Spinal cord (tissue), 10 donors: Measurements from ENCODE around the gene TEKT5. TPM values are rescaled to one million over a fixed set of nuclear protein-coding genes. Genes with fewer than 3 reads are reported as not detected.
A peak's percentile ranks its signal among the peaks of the same experiment; 100 is the strongest.
"Not testable (repeated sequence)": the region's sequence is repeated elsewhere in the genome, so short reads cannot be mapped to it uniquely, and the experiment has no call there.

Experiments used
- DNase-seq, 6 donors: peaks; one replicate each; pipeline versions ENCODE4 v3.0.0 to v3.0.0-alpha.2; 2013 to 2015; ENCODE audit warnings: low spot score in 6 of 6, low read depth in 4 of 6
- H3K27ac ChIP-seq: one replicate; pipeline ENCODE4 v1.5.1; 2013; ENCODE audit warnings: low read depth, low read length, control low read depth
- H3K27me3 ChIP-seq: one replicate; pipeline ENCODE4 v1.6.1; 2013; ENCODE audit warnings: low read length; ENCODE audit not compliant: control insufficient read depth, insufficient read depth
- H3K36me3 ChIP-seq: one replicate; pipeline ENCODE4 v1.6.1; 2013; ENCODE audit warnings: low read length; ENCODE audit not compliant: control insufficient read depth, insufficient read depth
- H3K4me1 ChIP-seq: one replicate; pipeline ENCODE4 v1.6.1; 2013; ENCODE audit warnings: low read length; ENCODE audit not compliant: control insufficient read depth, insufficient read depth
- H3K4me3 ChIP-seq: one replicate; pipeline ENCODE4 v1.5.1; 2013; ENCODE audit warnings: low read depth, low read length, control low read depth
- H3K9me3 ChIP-seq: one replicate; pipeline ENCODE4 v1.6.1; 2013; ENCODE audit warnings: low read length; ENCODE audit not compliant: control insufficient read depth, insufficient read depth
- WGBS: methylation state at CpG from one replicate; pipeline ENCODE4 v1.1.5; 2013; ENCODE audit warnings: missing lambda C conversion rate; ENCODE audit not compliant: insufficient coverage; 5-methylcytosine and 5-hydroxymethylcytosine counted together
- long read RNA-seq, 4 donors: transcript quantifications; one replicate each; lab custom pipeline, GENCODE V29; 2026
- polyA plus RNA-seq, 2 donors: library from polyadenylated mRNA; unstranded; fragments of 120-200 nt; gene quantifications; one replicate each; pipeline ENCODE4 v1.2.1, GENCODE V29; 2013; ENCODE audit not compliant: insufficient read length in 2 of 2
- total RNA-seq, 2 donors: library from RNA; depleted of rRNA in 1 of 2; stranded (reverse); fragments of 120-200 nt in 1 of 2; fragments of >200 nt in 1 of 2; gene quantifications; one replicate each; pipeline versions ENCODE4 v1.2.3 to v1.2.4, GENCODE V29; 2013 to 2014
- donor health status: healthy.

Gene TEKT5
- under 1 TPM; 0.28 to 0.69 TPM for total RNA-seq
- polyA plus RNA-seq, result under 1 TPM; 0.27 to 0.51 TPM
- long read RNA-seq, donor 1, result 0 reads
- long read RNA-seq, donor 2, result 0 reads
- long read RNA-seq, donor 3, result 0 reads
- long read RNA-seq, donor 4, result 0 reads

GRCh38 chr16:10694830-10695229, at the start of gene TEKT5:
TEKT5 (minus strand) TSS chr16:10694930; CDS start chr16:10694873, 57 bp downstream.
- no peaks in the 10 kb centered on the region for H3K36me3 ChIP-seq
- no peaks in the 10 kb centered on the region for H3K27me3 ChIP-seq
- H3K4me1 ChIP-seq, result no peaks in the 10 kb centered on the region
- no peak within 1 kb of the TSS for H3K4me3 ChIP-seq
- DNase-seq, result no peak
- no peak within 1 kb of the TSS for H3K27ac ChIP-seq
- WGBS, result no CpG with 5 or more reads among the region's 5 CpGs
- no peaks in the 10 kb centered on the region for H3K9me3 ChIP-seq

GRCh38 chr16:10743610-10744369, 49.1 kb upstream of the TEKT5 start, which contains the start of gene NUBP1:
NUBP1 (plus strand) TSS chr16:10743842; CDS start chr16:10743864, 22 bp downstream.
- DNase-seq, result peak; percentile 96 to 99 (median 98)
- H3K27me3 ChIP-seq, result no peaks in the 10 kb centered on the region
- H3K4me3 ChIP-seq, result peak within 1 kb of the TSS; percentile 61
- H3K36me3 ChIP-seq, result peaks cover 16% of the 10 kb centered on the region
- under 1% methylated on average over 57 of the region's 57 CpGs for WGBS
- H3K9me3 ChIP-seq, result no peaks in the 10 kb centered on the region
- peaks cover 11% of the 10 kb centered on the region for H3K4me1 ChIP-seq
- H3K27ac ChIP-seq, result peak within 1 kb of the TSS; percentile 98

- WGBS, result 5% methylated on average over 2 of the region's 5 CpGs
- Histone ChIP-seq H3K9me3 (no peaks in the 10 kb centered on the region), H3K4me1 (peaks cover 11% of the 10 kb centered on the region), H3K4me3 (peak overlapping the region; percentile 61), H3K36me3 (peaks cover 12% of the 10 kb centered on the region), H3K27me3 (no peaks in the 10 kb centered on the region), H3K27ac (peak overlapping the region; percentile 98)
- DNase-seq, result no peak
Observed at GRCh38 chr16:10743227-10743609, 48.5 kb upstream of the TEKT5 start.

- Histone ChIP-seq H3K4me1 (peaks cover 14% of the 10 kb centered on the region), H3K9me3 (no peaks in the 10 kb centered on the region), H3K27me3 (no peaks in the 10 kb centered on the region), H3K4me3 (no peak overlapping the region), H3K36me3 (peaks cover 5% of the 10 kb centered on the region), H3K27ac (no peak overlapping the region)
- WGBS, result 61% methylated on average over 2 of the region's 4 CpGs
- DNase-seq, result peak in 2 of 6 donors; percentile 59 to 76
Observed at GRCh38 chr16:10741844-10742243, 47.1 kb upstream of the TEKT5 start.

- H3K4me1 ChIP-seq, result peaks cover 14% of the 10 kb centered on the region
- not testable (repeated sequence) for H3K27ac ChIP-seq, H3K36me3 ChIP-seq, DNase-seq, H3K9me3 ChIP-seq, H3K4me3 ChIP-seq, H3K27me3 ChIP-seq
- WGBS, result 96% methylated on average over 10 of the region's 10 CpGs
Observed at GRCh38 chr16:10741249-10741648, 46.5 kb upstream of the TEKT5 start.

- no peak overlapping the region for H3K27ac ChIP-seq
- 77% methylated on average over 2 of the region's 2 CpGs for WGBS
- no peak for DNase-seq
Observed at GRCh38 chr16:10740845-10741208, 46.1 kb upstream of the TEKT5 start.

GRCh38 chr16:10740000-10740844, 45.5 kb upstream of the TEKT5 start:
- DNase-seq, result no peak
- no peak overlapping the region for H3K27ac ChIP-seq
- no peaks in the 10 kb centered on the region for H3K27me3 ChIP-seq
- H3K4me1 ChIP-seq, result peaks cover 13% of the 10 kb centered on the region
- 91% methylated on average over 8 of the region's 10 CpGs for WGBS
- H3K4me3 ChIP-seq, result no peak overlapping the region
- H3K36me3 ChIP-seq, result no peaks in the 10 kb centered on the region
- no peaks in the 10 kb centered on the region for H3K9me3 ChIP-seq

More at GRCh38 chr16:10740845-10741208, 46.1 kb upstream of the TEKT5 start:
- Histone ChIP-seq H3K36me3 (no peaks in the 10 kb centered on the region), H3K9me3 (no peaks in the 10 kb centered on the region), H3K4me3 (no peak overlapping the region), H3K4me1 (peaks cover 14% of the 10 kb centered on the region), H3K27me3 (no peaks in the 10 kb centered on the region)

GRCh38 chr16:10738231-10739077, 43.7 kb upstream of the TEKT5 start:
- no peak overlapping the region for H3K27ac ChIP-seq
- H3K4me3 ChIP-seq, result no peak overlapping the region
- peak in 1 of 6 donors; percentile 77 for DNase-seq
- 68% methylated on average over 8 of the region's 12 CpGs for WGBS
- no peaks in the 10 kb centered on the region for H3K9me3 ChIP-seq
- H3K27me3 ChIP-seq, result no peaks in the 10 kb centered on the region
- no peaks in the 10 kb centered on the region for H3K36me3 ChIP-seq
- H3K4me1 ChIP-seq, result peaks cover 3% of the 10 kb centered on the region

GRCh38 chr16:10737068-10737625, 42.4 kb upstream of the TEKT5 start:
- Histone ChIP-seq H3K4me1 (peaks cover 3% of the 10 kb centered on the region), H3K9me3 (no peaks in the 10 kb centered on the region), H3K36me3 (no peaks in the 10 kb centered on the region), H3K4me3 (no peak overlapping the region), H3K27ac (no peak overlapping the region), H3K27me3 (no peaks in the 10 kb centered on the region)
- 0% methylated on average over 3 of the region's 12 CpGs for WGBS
- peak; percentile 56 to 93 (median 66) for DNase-seq
